Heart right ventricle (tissue), 16 donors: ENCODE data around the gene ARRB1. TPM values are rescaled to one million over a fixed set of nuclear protein-coding genes. Genes with fewer than 3 reads are reported as not detected.

Experiments
- ATAC-seq, 8 donors: fragments of 200-7000 bp; cut with Tn5 transposase; one replicate each; pipeline ENCODE4 v1.9.1; 2020; ENCODE audit warnings: mild to moderate bottlenecking in 8 of 8, moderate library complexity in 8 of 8, moderate number of reproducible peaks in 1 of 8
- DNase-seq, 2 donors: peaks; one replicate each; pipeline ENCODE4 v3.0.0-alpha.2; 2020
- H3K27ac ChIP-seq, 10 donors: fragments of 200-600 bp; sonication (generic) in 2 of 10; one replicate each; pipeline versions ENCODE4 v1.5.0 to v1.8.0; 2020 to 2022; ENCODE audit warnings: mild to moderate bottlenecking in 3 of 10
- H3K27me3 ChIP-seq, 7 donors: fragments of 200-600 bp; one replicate each; pipeline ENCODE4 v1.8.0; 2021 to 2022; ENCODE audit warnings: mild to moderate bottlenecking in 2 of 7
- H3K36me3 ChIP-seq, 9 donors: fragments of 200-600 bp; sonication (generic) in 1 of 9; one replicate each; pipeline versions ENCODE4 v1.5.0 to v1.8.0; 2020 to 2022; ENCODE audit warnings: mild to moderate bottlenecking in 2 of 9
- H3K4me1 ChIP-seq, 9 donors: fragments of 200-600 bp; sonication (generic) in 1 of 9; one replicate each; pipeline versions ENCODE4 v1.5.0 to v1.8.0; 2020 to 2022; ENCODE audit warnings: mild to moderate bottlenecking in 4 of 9
- H3K4me3 ChIP-seq, 10 donors: fragments of 200-600 bp; sonication (generic) in 2 of 10; one replicate each; pipeline versions ENCODE4 v1.5.0 to v1.8.0; 2020 to 2022; ENCODE audit warnings: mild to moderate bottlenecking in 7 of 10, moderate library complexity in 2 of 10
- H3K9me3 ChIP-seq, 11 donors: fragments of 200-600 bp in 10 of 11; sonication (generic) in 2 of 11; one replicate each; pipeline versions ENCODE4 v1.5.0 to v1.8.0; 2013 to 2022; ENCODE audit warnings: mild to moderate bottlenecking in 2 of 11, control low read depth in 1 of 11, moderate library complexity in 1 of 11
- WGBS, 2 donors: extraction: QIAGEN DNeasy Blood & Tissue Kit; methylation state at CpG; one replicate each; pipeline ENCODE4 v1.1.7; 2013; ENCODE audit warnings: inconsistent platforms in 1 of 2; 5-methylcytosine and 5-hydroxymethylcytosine counted together
- intact Hi-C, 10 donors: fragments of 100-400 bp; cut with DNase I; formaldehyde crosslinking; loops; one replicate each; pipeline versions ENCODE4 v1.11.1 to v1.14.2; 2022
- polyA plus RNA-seq, 2 donors: library from polyadenylated mRNA; stranded (reverse); fragments of 200-250 nt; gene quantifications; one replicate each; pipeline ENCODE4 v1.2.3, GENCODE V29; 2013
- total RNA-seq, 10 donors: library from RNA; stranded (reverse); fragmentation: NEBNext Ultra II Directional in 3 of 10; extraction: Animal tissue kit (Norgen Biotek cat#: 25700) in 3 of 10; gene quantifications; one replicate each; pipeline versions ENCODE4 v1.2.1 to v1.2.4, GENCODE V29; 2021 to 2023
- TF ChIP-seq, protein P1 (sequence below), 9 donors: fragments of 200-600 bp; sonication (generic) in 2 of 9; IDR thresholded peaks; one replicate each; pipeline versions ENCODE4 v1.5.0 to v1.8.0; 2021 to 2022; ENCODE audit warnings: antibody characterized with exemption in 9 of 9, mild to moderate bottlenecking in 5 of 9, moderate library complexity in 1 of 9
- donor health status: Arrhythmogenic right ventricular cardiomyopathy.
- donor health status: ischemic (EF 13 %, LVEDD 7.1; RV severe dilation, severe dysfunction).
- donor health status: healthy with polysubstance abuse.
- donor health status: DM: no; HTN: yes; CAD: no.
- donor health status: DM: no; HTN: no; CAD: no.
- donor health status: ischemic (EF 25% LVEDD 6.9; RV normal size, moderate dysfunction).
- donor health status: ischemic (EF 25% LVEDD 5.7; RV mildly dilated, moderate dysfunction).
- donor health status: healthy.
- donor health status: DM: yes; HTN: yes; CAD: no.
- donor health status: Ischemic cardiomyopathy.
- donor health status: ischemic (EF 35%, LVEDD 5.7; RV mildly dilated, moderate dysfunction).
- donor health status: nonischemic (EF 11% LVEDD 7.7; RV severe dilation, severe dysfunction).
- donor health status: DM: yes; HTN: yes; CAD: no.
- donor health status: PGD.
- donor health status: ischemic (EF 29% LVEDD 5.4; RV normal size, mild dysfunction).
- donor health status: nonischemic (EF 23%, LVEDD 6.1; RV moderate dilation, normal function).

Gene ARRB1
- total and polyA plus RNA-seq, 12 donors, result 8.1 to 33.9 (median 19.9) TPM

DNA sequence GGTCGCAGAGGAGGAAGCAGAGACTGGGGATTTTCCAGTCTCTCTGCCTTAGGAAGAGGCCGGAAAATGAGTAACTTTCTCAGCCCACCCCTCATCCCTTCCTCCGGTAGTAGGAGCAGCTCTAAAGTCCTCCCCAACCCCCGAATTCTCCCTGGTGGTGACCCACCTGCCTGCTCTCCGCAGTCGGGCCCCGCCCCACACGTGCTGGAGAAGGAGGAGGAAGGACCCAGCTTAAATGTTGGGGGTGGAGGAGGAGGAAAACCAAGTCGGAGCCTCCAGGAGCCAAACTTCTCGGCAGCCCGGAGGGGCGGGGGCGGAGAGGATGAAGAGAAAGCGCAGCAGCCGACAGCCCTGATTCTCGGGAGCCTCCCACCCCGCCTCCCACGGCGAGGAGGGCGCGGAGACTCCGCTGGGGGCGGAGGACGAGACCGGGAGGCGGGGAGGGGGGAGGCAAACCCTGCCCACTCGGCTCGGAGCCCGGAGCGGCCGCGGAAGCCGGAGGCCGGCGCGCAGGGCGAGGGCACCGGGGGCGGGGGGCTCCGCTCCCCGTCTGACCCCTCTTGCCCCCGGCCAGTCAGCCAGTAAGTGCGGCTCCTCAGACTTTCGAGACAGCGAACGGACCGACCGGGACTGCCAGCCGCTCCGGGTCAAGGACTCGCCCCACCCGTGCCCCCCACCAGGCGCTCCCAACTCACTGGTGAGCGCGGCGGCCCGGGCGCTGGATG, 111.0 kb downstream of the ARRB1 start, which contains the start of gene TPBGL:
Gene TPBGL (plus strand): TSS at position 464 of the 725 bp plus-strand sequence. CDS start 276 bp downstream, outside the sequence.
- Histone ChIP-seq H3K27ac (no peak within 1 kb of the TSS), H3K36me3 (no peaks in the 10 kb centered on the region), H3K4me3 (peak within 1 kb of the TSS in 9 of 10 donors; percentile 33 to 52 (median 45)), H3K4me1 (peaks cover 0 to 13% (median 8%) of the 10 kb centered on the region in 9 donors), H3K9me3 (no peaks in the 10 kb centered on the region), H3K27me3 (peaks cover 10 to 83% (median 63%) of the 10 kb centered on the region in 7 donors)
- 2% methylated on average over 43 to 58 of the region's 58 CpGs for WGBS, 2 donors
- ATAC-seq (peak in 3 of 8 donors; percentile 27 to 40 (median 35)), DNase-seq (peak in 1 of 2 donors; percentile 28)
- TF ChIP-seq, protein P1, sequence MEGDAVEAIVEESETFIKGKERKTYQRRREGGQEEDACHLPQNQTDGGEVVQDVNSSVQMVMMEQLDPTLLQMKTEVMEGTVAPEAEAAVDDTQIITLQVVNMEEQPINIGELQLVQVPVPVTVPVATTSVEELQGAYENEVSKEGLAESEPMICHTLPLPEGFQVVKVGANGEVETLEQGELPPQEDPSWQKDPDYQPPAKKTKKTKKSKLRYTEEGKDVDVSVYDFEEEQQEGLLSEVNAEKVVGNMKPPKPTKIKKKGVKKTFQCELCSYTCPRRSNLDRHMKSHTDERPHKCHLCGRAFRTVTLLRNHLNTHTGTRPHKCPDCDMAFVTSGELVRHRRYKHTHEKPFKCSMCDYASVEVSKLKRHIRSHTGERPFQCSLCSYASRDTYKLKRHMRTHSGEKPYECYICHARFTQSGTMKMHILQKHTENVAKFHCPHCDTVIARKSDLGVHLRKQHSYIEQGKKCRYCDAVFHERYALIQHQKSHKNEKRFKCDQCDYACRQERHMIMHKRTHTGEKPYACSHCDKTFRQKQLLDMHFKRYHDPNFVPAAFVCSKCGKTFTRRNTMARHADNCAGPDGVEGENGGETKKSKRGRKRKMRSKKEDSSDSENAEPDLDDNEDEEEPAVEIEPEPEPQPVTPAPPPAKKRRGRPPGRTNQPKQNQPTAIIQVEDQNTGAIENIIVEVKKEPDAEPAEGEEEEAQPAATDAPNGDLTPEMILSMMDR (IDR thresholded peaks at IDR 0.05), result no peak
- intact Hi-C loops, result loop anchor here in 6 of 10 donors (2.0 to 10.0 kb wide), 6 partner anchors 33 to 316 kb away; no protein-coding TSS in a partner anchor

DNA sequence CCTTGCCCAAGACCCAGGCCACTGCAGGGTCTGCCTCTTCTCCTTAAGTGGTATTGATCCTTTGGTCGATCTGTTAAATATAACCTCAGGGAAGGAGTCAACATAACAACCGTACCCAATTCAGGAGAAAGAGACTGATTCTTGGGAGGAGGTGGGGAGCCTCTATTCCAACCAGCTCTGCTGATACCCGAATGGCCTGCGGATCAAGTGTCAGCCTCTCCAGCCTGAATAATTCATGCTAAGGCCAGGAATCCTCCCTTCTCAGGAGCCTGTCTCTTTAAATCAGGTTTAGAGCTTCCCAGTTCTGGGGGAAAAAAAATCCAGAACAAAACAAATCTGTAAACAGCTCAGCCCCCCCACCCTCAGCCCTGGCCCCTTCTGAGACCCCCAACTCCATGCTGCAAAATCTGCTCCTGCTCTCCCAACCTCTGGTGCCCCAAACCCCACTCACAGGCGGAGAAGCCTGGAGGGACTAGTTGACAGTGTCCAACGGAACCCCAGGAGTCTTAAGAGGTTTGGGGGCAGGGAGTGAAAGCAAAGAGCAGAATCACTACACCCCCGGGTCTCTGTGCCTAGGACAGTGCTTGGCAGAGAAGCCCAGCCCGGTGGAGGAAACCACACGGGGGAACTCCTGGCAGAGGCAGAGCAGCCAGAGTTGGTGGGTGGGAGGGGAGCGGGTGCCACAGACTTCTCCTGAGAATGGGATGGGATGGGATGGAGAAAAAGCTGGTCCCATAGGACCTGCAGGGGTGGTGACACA, 111.8 kb downstream of the ARRB1 start:
- Histone ChIP-seq H3K9me3 (no peaks in the 10 kb centered on the region), H3K4me1 (peaks cover 0 to 13% (median 8%) of the 10 kb centered on the region in 9 donors), H3K36me3 (no peaks in the 10 kb centered on the region), H3K4me3 (no peak overlapping the region), H3K27ac (no peak overlapping the region), H3K27me3 (peaks cover 10 to 75% (median 59%) of the 10 kb centered on the region in 7 donors)
- TF ChIP-seq, protein P1 (IDR thresholded peaks at IDR 0.05), result no peak
- no peak for ATAC-seq
- DNase-seq, result no peak
- WGBS, 2 donors, result 52% methylated on average over 10 of the region's 10 CpGs
- intact Hi-C loops, result loop anchor here in 6 of 10 donors (2.0 to 10.0 kb wide), 6 partner anchors 32 to 315 kb away; no protein-coding TSS in a partner anchor

DNA sequence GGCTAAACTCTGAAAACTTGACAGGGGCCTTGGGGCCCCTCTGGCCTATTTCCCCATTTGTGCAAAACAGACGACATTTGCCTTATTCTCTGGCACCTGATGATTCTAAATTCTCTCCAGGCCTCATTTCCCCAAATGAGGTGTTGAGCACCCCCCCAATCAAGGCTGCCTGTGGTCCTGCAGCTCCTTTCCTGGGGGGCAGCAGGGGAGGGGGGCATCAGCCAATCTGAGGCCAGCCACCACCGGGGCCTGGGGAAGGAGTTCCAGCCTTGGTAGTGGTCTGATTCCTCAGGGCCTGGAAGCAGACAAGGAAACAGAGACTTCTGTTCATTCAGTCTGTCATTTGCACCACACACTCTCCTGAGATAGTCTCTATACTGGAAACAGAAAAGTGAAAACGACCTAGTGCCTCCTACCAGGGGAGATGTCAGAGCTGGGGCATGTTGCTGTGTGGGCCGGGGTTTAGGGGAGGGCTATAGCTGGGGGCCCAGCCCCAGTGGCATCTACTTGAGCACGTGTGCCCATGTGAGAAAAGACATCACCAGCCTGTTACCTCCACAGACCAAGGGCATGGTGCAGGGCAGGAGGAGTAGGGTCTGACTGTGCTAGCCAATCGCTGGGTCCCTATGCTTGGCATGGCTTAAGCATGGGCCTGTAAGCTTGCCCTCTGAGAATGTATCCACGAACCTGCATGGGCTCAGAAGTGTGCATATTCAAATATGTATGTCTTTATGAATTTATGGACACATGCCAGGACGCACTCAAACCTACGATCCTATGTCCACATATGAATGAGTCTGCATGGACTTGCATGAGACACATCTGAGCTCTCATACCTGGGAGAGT, 112.6 kb downstream of the ARRB1 start:
- ATAC-seq, result no peak
- Histone ChIP-seq H3K36me3 (no peaks in the 10 kb centered on the region), H3K4me3 (no peak overlapping the region), H3K27me3 (peaks cover 10 to 66% (median 51%) of the 10 kb centered on the region in 7 donors), H3K27ac (no peak overlapping the region), H3K9me3 (no peaks in the 10 kb centered on the region), H3K4me1 (peaks cover 0 to 13% (median 8%) of the 10 kb centered on the region in 9 donors)
- TF ChIP-seq, protein P1 (IDR thresholded peaks at IDR 0.05), result no peak
- 73 to 80% methylated on average over 9 of the region's 9 CpGs for WGBS, 2 donors
- intact Hi-C loops, result no loop called here
- DNase-seq, result no peak
